HCT116 (cell line): ENCODE measurements around the gene MEGF8.

Experiments used
- CTCF ChIP-seq, 3 experiments: fragments of 200-600 bp in 1 of 3; sonication (generic) in 1 of 3; IDR thresholded peaks in 2 of 3; conservative IDR thresholded peaks in 1 of 3; 2 replicates each; pipeline ENCODE4 v1.5.1; 2012 to 2017; ENCODE audit warnings: low read depth in 2 of 3, low read length in 2 of 3, antibody characterized with exemption in 1 of 3, borderline replicate concordance in 1 of 3, control low read depth in 1 of 3, mild to moderate bottlenecking in 1 of 3, mixed read lengths in 1 of 3, mixed run types in 1 of 3, moderate library complexity in 1 of 3; ENCODE audit not compliant: insufficient read depth in 1 of 3
- EZH2 ChIP-seq: fragments of 200-600 bp; sonication (generic); IDR thresholded peaks from 2 replicates; pipeline ENCODE4 v1.6.1; 2017; ENCODE audit warnings: antibody characterized with exemption, mixed run types
- POLR2A ChIP-seq: IDR thresholded peaks from 2 replicates; pipeline ENCODE4 v1.7.0; 2011; ENCODE audit warnings: borderline replicate concordance; ENCODE audit not compliant: insufficient read depth, insufficient read length; ENCODE audit errors: extremely low read depth
- SIN3A ChIP-seq: IDR thresholded peaks from 2 replicates; pipeline ENCODE4 v1.6.1; 2012; ENCODE audit warnings: low read depth
- ZFX ChIP-seq: fragments of 450-650 bp; IDR thresholded peaks from 2 replicates; pipeline ENCODE4 v1.6.1; 2017
- ZNF274 ChIP-seq: fragments of 200-500 bp; sonication (Bioruptor generic); IDR thresholded peaks from 2 replicates; pipeline ENCODE4 v1.6.1; 2014; ENCODE audit warnings: mild to moderate bottlenecking, low read depth, low read length, inconsistent platforms

GRCh38 chr19:42423462-42424344 is 98.3 kb downstream of the MEGF8 start:
- TF ChIP-seq ZFX (peak; percentile 2; the same call in 1 of the 2 replicates), SIN3A (no peak), CTCF (IDR thresholded peaks at IDR 0.05 in 2 of 3, conservative IDR thresholded peaks at IDR 0.05 in 1 of 3; ENCODE audit: borderline replicate concordance in 1 of 3, insufficient read depth in 1 of 3, low read depth in 2 of 3, low read length in 2 of 3) (no peak), ZNF274 (no peak), POLR2A (no peak), EZH2 (no peak)
